Measurements from ENCODE around the gene GLIS2.

- TF ChIP-seq, protein P1, sequence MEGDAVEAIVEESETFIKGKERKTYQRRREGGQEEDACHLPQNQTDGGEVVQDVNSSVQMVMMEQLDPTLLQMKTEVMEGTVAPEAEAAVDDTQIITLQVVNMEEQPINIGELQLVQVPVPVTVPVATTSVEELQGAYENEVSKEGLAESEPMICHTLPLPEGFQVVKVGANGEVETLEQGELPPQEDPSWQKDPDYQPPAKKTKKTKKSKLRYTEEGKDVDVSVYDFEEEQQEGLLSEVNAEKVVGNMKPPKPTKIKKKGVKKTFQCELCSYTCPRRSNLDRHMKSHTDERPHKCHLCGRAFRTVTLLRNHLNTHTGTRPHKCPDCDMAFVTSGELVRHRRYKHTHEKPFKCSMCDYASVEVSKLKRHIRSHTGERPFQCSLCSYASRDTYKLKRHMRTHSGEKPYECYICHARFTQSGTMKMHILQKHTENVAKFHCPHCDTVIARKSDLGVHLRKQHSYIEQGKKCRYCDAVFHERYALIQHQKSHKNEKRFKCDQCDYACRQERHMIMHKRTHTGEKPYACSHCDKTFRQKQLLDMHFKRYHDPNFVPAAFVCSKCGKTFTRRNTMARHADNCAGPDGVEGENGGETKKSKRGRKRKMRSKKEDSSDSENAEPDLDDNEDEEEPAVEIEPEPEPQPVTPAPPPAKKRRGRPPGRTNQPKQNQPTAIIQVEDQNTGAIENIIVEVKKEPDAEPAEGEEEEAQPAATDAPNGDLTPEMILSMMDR (IDR thresholded peaks at IDR 0.05; ENCODE audit: low read depth, low read length, missing input control), result no peak
- no peak for TF ChIP-seq REST (IDR thresholded peaks at IDR 0.05)
- no peak for TF ChIP-seq JUND (IDR thresholded peaks at IDR 0.05)
- no peak for TF ChIP-seq TAF1 (conservative IDR thresholded peaks at IDR 0.05)
- TF ChIP-seq GABPA (IDR thresholded peaks at IDR 0.05 in 1 of 2, conservative IDR thresholded peaks at IDR 0.05 in 1 of 2), result no peak
- TF ChIP-seq FOXA2 (IDR thresholded peaks at IDR 0.05), result no peak
- TF ChIP-seq SP1 (IDR thresholded peaks at IDR 0.05), result no peak
- TF ChIP-seq, protein P2, sequence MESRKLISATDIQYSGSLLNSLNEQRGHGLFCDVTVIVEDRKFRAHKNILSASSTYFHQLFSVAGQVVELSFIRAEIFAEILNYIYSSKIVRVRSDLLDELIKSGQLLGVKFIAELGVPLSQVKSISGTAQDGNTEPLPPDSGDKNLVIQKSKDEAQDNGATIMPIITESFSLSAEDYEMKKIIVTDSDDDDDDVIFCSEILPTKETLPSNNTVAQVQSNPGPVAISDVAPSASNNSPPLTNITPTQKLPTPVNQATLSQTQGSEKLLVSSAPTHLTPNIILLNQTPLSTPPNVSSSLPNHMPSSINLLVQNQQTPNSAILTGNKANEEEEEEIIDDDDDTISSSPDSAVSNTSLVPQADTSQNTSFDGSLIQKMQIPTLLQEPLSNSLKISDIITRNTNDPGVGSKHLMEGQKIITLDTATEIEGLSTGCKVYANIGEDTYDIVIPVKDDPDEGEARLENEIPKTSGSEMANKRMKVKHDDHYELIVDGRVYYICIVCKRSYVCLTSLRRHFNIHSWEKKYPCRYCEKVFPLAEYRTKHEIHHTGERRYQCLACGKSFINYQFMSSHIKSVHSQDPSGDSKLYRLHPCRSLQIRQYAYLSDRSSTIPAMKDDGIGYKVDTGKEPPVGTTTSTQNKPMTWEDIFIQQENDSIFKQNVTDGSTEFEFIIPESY (IDR thresholded peaks at IDR 0.05), result no peak
- no peak for TF ChIP-seq RAD21 (IDR thresholded peaks at IDR 0.05)
- TF ChIP-seq, protein P3, sequence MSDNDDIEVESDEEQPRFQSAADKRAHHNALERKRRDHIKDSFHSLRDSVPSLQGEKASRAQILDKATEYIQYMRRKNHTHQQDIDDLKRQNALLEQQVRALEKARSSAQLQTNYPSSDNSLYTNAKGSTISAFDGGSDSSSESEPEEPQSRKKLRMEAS (IDR thresholded peaks at IDR 0.05), result no peak
- TF ChIP-seq RXRA (IDR thresholded peaks at IDR 0.05), result no peak
- TF ChIP-seq, protein P4, sequence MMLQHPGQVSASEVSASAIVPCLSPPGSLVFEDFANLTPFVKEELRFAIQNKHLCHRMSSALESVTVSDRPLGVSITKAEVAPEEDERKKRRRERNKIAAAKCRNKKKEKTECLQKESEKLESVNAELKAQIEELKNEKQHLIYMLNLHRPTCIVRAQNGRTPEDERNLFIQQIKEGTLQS (IDR thresholded peaks at IDR 0.05), result no peak
Measured at GRCh38 chr16:4386451-4386805, 70.6 kb downstream of the GLIS2 start.

Measured in liver (tissue), 3 donors.